HEK293 (cell line): ENCODE data around the gene TRAPPC8.

Experiments used
- SALL2 ChIP-seq: fragments of 450-650 bp; formaldehyde crosslinking; IDR thresholded peaks from 2 replicates; pipeline ENCODE4 v1.5.0; 2017; ENCODE audit warnings: missing biosample characterization, mild to moderate bottlenecking, missing genetic modification characterization, borderline replicate concordance
- ZBTB20 ChIP-seq: fragments of 450-650 bp; formaldehyde crosslinking; IDR thresholded peaks from 2 replicates; pipeline ENCODE4 v1.5.1; 2016; ENCODE audit warnings: missing biosample characterization, missing genetic modification characterization
- ZNF175 ChIP-seq: fragments of 450-650 bp; formaldehyde crosslinking; IDR thresholded peaks from 2 replicates; pipeline ENCODE4 v1.5.1; 2016; ENCODE audit warnings: missing biosample characterization, missing genetic modification characterization
- ZNF239 ChIP-seq: fragments of 450-650 bp; formaldehyde crosslinking; IDR thresholded peaks from 2 replicates; pipeline ENCODE4 v1.5.1; 2016; ENCODE audit warnings: missing biosample characterization, missing genetic modification characterization
- ZNF292 ChIP-seq: fragments of 450-650 bp; formaldehyde crosslinking; IDR thresholded peaks from 2 replicates; pipeline ENCODE4 v1.5.1; 2016; ENCODE audit warnings: low read depth, missing biosample characterization, missing genetic modification characterization, borderline replicate concordance
- ZNF350 ChIP-seq: fragments of 450-650 bp; formaldehyde crosslinking; IDR thresholded peaks from 2 replicates; pipeline ENCODE4 v1.5.0; 2017; ENCODE audit warnings: missing biosample characterization, mild to moderate bottlenecking, missing genetic modification characterization
- ZNF768 ChIP-seq: fragments of 450-650 bp; formaldehyde crosslinking; IDR thresholded peaks from 2 replicates; pipeline ENCODE4 v1.5.1; 2018; ENCODE audit warnings: missing biosample characterization, mild to moderate bottlenecking, missing genetic modification characterization
- ZNF785 ChIP-seq: fragments of 450-650 bp; formaldehyde crosslinking; IDR thresholded peaks from 2 replicates; pipeline ENCODE4 v1.5.1; 2016; ENCODE audit warnings: missing biosample characterization, missing genetic modification characterization
- ZNF791 ChIP-seq: fragments of 450-650 bp; formaldehyde crosslinking; IDR thresholded peaks from 2 replicates; pipeline ENCODE4 v1.5.1; 2016; ENCODE audit warnings: missing biosample characterization, missing genetic modification characterization
- TF ChIP-seq, protein P1 (sequence below): fragments of 450-650 bp; formaldehyde crosslinking; IDR thresholded peaks from 2 replicates; pipeline ENCODE4 v1.5.1; 2016; ENCODE audit warnings: missing biosample characterization, missing genetic modification characterization
- TF ChIP-seq, protein P2 (sequence below): fragments of 450-650 bp; formaldehyde crosslinking; IDR thresholded peaks from 2 replicates; pipeline ENCODE4 v1.5.1; 2016; ENCODE audit warnings: missing biosample characterization, missing genetic modification characterization
- TF ChIP-seq, protein P3 (sequence below): fragments of 450-650 bp; formaldehyde crosslinking; IDR thresholded peaks from 2 replicates; pipeline ENCODE4 v1.5.1; 2017; ENCODE audit warnings: missing biosample characterization, missing genetic modification characterization
- TF ChIP-seq, protein P4 (sequence below): fragments of 450-650 bp; formaldehyde crosslinking; IDR thresholded peaks from 2 replicates; pipeline ENCODE4 v1.5.1; 2016; ENCODE audit warnings: missing biosample characterization, missing genetic modification characterization

DNA sequence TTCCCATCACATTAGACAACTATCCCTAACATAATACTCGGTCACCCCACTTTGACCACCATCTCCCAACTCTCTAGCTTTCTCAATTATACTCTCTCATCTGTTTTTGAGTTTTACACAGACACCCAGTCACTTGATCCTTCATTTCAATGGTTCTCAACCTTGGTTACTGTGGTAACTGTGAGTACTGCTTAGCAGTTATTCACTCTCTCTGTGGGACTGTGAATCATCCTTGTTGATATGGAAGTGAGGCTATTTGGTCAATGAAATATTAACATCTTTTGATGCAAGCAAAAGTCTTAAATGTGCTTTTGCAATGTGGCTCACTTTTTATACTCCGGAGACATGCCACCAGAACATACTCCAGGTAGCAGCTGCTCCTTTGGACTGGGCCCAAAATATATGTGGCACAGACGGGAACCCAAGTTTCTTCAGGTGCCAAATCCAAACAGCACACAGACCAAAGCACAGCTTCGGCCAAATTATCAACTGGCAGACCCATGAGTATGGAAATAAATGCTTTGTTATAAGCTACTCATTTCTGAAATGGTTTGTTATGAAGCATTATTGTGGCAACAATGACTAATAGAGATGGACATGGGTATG, 107.3 kb downstream of the TRAPPC8 start:
- TF ChIP-seq SALL2 (tag by site-specific recombination) (no peak), ZNF239 (no peak), ZNF292 (tag by site-specific recombination) (no peak), ZNF350 (no peak), ZNF175 (no peak), ZNF768 (tag by site-specific recombination) (no peak), ZNF791 (tag by site-specific recombination) (no peak), ZBTB20 (tag by site-specific recombination) (no peak), ZNF785 (no peak)
- TF ChIP-seq, protein P1, sequence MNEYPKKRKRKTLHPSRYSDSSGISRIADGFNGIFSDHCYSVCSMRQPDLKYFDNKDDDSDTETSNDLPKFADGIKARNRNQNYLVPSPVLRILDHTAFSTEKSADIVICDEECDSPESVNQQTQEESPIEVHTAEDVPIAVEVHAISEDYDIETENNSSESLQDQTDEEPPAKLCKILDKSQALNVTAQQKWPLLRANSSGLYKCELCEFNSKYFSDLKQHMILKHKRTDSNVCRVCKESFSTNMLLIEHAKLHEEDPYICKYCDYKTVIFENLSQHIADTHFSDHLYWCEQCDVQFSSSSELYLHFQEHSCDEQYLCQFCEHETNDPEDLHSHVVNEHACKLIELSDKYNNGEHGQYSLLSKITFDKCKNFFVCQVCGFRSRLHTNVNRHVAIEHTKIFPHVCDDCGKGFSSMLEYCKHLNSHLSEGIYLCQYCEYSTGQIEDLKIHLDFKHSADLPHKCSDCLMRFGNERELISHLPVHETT (tag by site-specific recombination), result no peak
- TF ChIP-seq, protein P2, sequence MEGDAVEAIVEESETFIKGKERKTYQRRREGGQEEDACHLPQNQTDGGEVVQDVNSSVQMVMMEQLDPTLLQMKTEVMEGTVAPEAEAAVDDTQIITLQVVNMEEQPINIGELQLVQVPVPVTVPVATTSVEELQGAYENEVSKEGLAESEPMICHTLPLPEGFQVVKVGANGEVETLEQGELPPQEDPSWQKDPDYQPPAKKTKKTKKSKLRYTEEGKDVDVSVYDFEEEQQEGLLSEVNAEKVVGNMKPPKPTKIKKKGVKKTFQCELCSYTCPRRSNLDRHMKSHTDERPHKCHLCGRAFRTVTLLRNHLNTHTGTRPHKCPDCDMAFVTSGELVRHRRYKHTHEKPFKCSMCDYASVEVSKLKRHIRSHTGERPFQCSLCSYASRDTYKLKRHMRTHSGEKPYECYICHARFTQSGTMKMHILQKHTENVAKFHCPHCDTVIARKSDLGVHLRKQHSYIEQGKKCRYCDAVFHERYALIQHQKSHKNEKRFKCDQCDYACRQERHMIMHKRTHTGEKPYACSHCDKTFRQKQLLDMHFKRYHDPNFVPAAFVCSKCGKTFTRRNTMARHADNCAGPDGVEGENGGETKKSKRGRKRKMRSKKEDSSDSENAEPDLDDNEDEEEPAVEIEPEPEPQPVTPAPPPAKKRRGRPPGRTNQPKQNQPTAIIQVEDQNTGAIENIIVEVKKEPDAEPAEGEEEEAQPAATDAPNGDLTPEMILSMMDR (tag by site-specific recombination), result no peak
- TF ChIP-seq, protein P3, sequence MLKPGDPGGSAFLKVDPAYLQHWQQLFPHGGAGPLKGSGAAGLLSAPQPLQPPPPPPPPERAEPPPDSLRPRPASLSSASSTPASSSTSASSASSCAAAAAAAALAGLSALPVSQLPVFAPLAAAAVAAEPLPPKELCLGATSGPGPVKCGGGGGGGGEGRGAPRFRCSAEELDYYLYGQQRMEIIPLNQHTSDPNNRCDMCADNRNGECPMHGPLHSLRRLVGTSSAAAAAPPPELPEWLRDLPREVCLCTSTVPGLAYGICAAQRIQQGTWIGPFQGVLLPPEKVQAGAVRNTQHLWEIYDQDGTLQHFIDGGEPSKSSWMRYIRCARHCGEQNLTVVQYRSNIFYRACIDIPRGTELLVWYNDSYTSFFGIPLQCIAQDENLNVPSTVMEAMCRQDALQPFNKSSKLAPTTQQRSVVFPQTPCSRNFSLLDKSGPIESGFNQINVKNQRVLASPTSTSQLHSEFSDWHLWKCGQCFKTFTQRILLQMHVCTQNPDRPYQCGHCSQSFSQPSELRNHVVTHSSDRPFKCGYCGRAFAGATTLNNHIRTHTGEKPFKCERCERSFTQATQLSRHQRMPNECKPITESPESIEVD (tag by site-specific recombination), result no peak
- TF ChIP-seq, protein P4, sequence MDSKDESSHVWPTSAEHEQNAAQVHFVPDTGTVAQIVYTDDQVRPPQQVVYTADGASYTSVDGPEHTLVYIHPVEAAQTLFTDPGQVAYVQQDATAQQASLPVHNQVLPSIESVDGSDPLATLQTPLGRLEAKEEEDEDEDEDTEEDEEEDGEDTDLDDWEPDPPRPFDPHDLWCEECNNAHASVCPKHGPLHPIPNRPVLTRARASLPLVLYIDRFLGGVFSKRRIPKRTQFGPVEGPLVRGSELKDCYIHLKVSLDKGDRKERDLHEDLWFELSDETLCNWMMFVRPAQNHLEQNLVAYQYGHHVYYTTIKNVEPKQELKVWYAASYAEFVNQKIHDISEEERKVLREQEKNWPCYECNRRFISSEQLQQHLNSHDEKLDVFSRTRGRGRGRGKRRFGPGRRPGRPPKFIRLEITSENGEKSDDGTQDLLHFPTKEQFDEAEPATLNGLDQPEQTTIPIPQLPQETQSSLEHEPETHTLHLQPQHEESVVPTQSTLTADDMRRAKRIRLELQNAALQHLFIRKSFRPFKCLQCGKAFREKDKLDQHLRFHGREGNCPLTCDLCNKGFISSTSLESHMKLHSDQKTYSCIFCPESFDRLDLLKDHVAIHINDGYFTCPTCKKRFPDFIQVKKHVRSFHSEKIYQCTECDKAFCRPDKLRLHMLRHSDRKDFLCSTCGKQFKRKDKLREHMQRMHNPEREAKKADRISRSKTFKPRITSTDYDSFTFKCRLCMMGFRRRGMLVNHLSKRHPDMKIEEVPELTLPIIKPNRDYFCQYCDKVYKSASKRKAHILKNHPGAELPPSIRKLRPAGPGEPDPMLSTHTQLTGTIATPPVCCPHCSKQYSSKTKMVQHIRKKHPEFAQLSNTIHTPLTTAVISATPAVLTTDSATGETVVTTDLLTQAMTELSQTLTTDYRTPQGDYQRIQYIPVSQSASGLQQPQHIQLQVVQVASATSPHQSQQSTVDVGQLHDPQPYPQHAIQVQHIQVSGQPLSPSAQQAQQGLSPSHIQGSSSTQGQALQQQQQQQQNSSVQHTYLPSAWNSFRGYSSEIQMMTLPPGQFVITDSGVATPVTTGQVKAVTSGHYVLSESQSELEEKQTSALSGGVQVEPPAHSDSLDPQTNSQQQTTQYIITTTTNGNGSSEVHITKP (tag by site-specific recombination), result no peak
